RWPE1 (cell line): ENCODE measurements around the gene WDR3.
"Not testable (repeated sequence)": the region's sequence is repeated elsewhere in the genome, so short reads cannot be mapped to it uniquely, and the experiment has no call there.

Experiments
- CTCF ChIA-PET: fragments of 350-600 bp; sonication (Branson Sonifier 250); formaldehyde crosslinking; extraction: SDS; loops from one replicate; lab custom pipeline; 2021; lab: Yijun Ruan, JAX
- POLR2A ChIA-PET: fragments of 400-600 bp; formaldehyde crosslinking; extraction: SDS; loops from one replicate; lab custom pipeline; 2020; ENCODE audit warnings: antibody characterized with exemption; ENCODE audit not compliant: low non-redundant PET; lab: Yijun Ruan, JAX
- DNase-seq: peaks from one replicate; pipeline ENCODE4 v3.0.0; 2012; ENCODE audit warnings: low spot score
- H3K27ac ChIP-seq: fragments of 450-650 bp; 2 replicates; pipeline ENCODE4 v1.5.1; 2017
- TF ChIP-seq, protein P1 (sequence below): fragments of 450-650 bp; conservative IDR thresholded peaks from 2 replicates; pipeline ENCODE4 v1.5.1; 2017; ENCODE audit warnings: low read depth, mild to moderate bottlenecking

The WDR3 gene

DNA sequence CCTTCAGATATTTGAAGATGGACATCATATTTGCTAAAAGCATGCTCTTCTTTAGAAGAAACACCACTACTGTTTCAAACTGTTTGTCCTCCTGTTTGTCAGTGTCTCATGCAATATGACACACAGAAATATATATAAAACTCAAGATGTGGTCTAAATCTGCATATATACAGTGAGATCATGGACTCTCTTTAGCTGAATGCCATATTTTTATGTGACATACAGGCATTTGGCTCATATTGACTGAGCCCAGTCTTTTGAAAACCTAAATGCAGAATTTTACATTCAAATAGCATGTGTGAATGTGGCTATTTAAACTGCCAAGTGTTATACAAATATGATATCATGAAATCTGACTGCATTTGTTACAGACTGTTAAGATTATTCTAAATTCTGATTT lies 18.5 kb upstream of the WDR3 start:
- DNase-seq, result no peak
- POLR2A ChIA-PET, result no interaction called here
- TF ChIP-seq, protein P1, sequence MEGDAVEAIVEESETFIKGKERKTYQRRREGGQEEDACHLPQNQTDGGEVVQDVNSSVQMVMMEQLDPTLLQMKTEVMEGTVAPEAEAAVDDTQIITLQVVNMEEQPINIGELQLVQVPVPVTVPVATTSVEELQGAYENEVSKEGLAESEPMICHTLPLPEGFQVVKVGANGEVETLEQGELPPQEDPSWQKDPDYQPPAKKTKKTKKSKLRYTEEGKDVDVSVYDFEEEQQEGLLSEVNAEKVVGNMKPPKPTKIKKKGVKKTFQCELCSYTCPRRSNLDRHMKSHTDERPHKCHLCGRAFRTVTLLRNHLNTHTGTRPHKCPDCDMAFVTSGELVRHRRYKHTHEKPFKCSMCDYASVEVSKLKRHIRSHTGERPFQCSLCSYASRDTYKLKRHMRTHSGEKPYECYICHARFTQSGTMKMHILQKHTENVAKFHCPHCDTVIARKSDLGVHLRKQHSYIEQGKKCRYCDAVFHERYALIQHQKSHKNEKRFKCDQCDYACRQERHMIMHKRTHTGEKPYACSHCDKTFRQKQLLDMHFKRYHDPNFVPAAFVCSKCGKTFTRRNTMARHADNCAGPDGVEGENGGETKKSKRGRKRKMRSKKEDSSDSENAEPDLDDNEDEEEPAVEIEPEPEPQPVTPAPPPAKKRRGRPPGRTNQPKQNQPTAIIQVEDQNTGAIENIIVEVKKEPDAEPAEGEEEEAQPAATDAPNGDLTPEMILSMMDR, result no peak
- no peak overlapping the region for H3K27ac ChIP-seq
- CTCF ChIA-PET, result interaction anchor here (0.6 kb wide), 1 partner anchor 377 kb away, joined by 3 read pairs; no protein-coding TSS in a partner anchor

DNA sequence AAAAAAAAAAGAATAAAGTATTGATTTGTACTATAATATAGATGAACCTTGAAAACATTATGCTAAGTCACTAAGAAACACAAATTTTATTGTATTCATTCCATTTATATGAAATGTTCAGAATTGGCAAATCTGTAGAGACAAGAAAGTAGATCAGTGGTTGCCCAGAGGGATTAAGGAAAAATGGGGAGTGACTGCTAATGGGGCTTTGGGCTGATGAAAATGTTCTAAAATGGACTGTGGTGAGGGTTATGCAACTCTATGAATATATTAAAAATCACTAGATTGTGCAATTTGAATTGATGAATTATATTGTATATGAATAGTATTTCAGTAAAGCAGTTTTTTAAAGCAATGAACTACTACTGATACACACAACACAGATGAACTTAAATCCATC lies 10.2 kb upstream of the WDR3 start:
- DNase-seq, result no peak
- no peak overlapping the region for H3K27ac ChIP-seq
- ChIA-PET CTCF (no interaction called here), POLR2A (no interaction called here)
- TF ChIP-seq, protein P1, result no peak

DNA sequence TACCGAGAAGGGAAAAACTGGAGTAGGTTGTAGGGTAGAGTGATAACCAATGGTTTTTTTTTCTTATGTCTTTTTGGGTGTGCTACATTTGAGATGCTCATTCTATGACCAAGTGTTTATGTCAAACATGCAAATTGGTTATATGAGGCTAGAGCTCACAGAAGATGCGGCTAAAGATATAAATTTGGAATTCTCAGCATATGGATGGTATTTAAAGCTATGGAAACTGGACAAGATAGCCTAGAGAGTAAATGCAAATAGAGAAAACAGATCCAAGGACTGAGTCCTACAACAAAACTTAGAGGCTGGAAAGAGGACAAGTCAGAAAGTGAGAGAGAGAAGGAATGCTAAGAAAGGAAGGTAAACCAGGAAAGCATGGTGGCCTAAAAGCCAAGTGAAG lies 7.5 kb upstream of the WDR3 start:
- ChIA-PET POLR2A (no interaction called here), CTCF (no interaction called here)
- DNase-seq, result no peak
- no peak overlapping the region for H3K27ac ChIP-seq
- TF ChIP-seq, protein P1, result no peak

DNA sequence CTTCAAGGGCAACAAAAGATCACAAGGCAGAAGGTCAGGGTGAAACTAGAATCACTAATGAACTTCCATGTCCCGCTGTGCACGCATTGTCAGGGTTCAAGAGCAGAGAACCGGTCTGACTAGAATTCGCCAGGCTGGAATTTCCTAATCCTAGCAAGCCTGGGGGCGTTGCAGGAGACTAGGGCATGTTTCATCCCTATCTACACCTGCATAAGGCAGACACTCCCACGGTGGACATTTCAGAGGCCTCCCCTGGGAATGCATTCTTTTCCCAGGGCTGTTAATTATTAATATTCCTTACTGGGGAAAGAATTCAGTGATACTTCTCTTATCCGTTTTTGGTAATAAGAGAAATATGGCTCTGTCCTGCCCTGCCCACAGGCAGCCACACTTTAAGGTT lies 6.8 kb upstream of the WDR3 start:
- POLR2A ChIA-PET, DNase-seq, CTCF ChIA-PET, H3K27ac ChIP-seq: not testable (repeated sequence)

DNA sequence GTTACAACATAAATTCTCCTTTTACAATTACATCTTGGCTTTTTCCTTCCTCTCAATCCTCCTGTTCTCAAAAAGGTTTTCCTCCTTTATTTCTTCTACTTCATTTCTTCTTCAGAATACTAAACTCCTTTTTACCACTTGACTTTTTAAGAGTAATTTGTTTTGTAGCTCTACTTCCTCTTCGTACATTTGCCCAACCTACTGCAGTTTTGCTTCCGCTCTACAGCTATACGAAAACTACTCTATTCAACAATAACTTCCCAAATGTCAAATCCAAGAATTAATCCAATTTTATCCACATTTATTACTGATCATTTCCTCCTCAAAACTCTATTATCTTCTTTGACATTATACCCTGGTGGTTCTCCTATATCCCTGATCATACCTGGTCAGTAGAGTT lies 3.6 kb upstream of the WDR3 start:
- POLR2A ChIA-PET, result no interaction called here
- TF ChIP-seq, protein P1, result no peak
- CTCF ChIA-PET, result no interaction called here
- no peak overlapping the region for H3K27ac ChIP-seq
- DNase-seq, result no peak

DNA sequence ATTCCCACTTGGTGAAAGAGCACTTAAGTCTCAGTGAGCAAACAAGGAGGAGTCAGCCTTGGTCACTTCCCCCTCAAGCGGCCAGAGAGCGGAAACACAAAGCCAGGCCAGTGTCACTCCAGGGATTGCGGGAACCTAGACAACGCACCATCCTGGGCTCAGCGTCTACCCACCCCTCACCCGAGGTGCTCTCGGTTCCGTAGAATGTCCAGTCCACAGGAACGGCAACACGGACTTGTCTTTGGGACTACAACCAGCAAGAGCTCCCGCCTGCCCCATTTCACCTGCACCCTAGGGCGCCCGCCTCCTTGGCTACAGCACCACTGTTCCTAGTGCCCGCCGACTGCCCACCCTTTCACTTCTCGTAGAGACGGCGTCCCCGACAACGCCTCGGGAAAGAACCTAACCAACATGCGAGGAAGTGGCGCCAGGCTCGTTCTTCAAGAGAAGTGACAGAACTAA lies 627 bp upstream of the WDR3 start:
- CTCF ChIA-PET, result interaction anchor here (0.9 kb wide), 1 partner anchor 9 kb away, joined by 3 read pairs; no protein-coding TSS in a partner anchor
- POLR2A ChIA-PET, result interaction anchor here (0.5 kb wide), 1 partner anchor 818 kb away, joined by 4 read pairs; no protein-coding TSS in a partner anchor
- H3K27ac ChIP-seq, result peak overlapping the region; percentile 83
- DNase-seq, result peak; percentile 40
- TF ChIP-seq, protein P1, result 0 out of 2 replicates have a peak, but pooled peaks have one; percentile 14

DNA sequence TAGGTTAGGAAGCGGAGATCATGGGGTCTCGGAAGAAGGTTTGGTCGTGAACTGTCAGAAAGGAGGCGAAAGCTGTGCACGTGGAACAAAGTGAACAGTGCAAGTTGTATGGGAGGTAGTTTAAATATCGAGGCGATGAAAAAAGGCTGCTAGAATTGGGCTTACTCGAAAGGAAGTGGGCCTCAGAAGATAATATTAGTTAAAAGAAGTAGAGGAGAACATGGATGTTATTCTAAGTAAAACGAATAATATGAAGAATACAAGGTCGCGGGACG lies 571 bp downstream of the WDR3 start:
- TF ChIP-seq, protein P1, result no peak
- peak overlapping the region; percentile 83 for H3K27ac ChIP-seq
- no peak for DNase-seq
- ChIA-PET CTCF (interaction anchor here (0.6 to 1.0 kb wide), 2 partner anchors 34 to 483 kb away, joined by 3 to 4 read pairs; no protein-coding TSS in a partner anchor), POLR2A (no interaction called here)
